Astrocyte (in vitro differentiated cells and primary cell): Measurements from ENCODE around the gene LIMK1. TPM values are rescaled to one million over a fixed set of nuclear protein-coding genes. Genes with fewer than 3 reads are reported as not detected.

Experiments
- DNase-seq: peaks from one replicate; pipeline ENCODE4 v3.0.0-alpha.2; 2010; ENCODE audit warnings: low read depth
- FAIRE-seq: peaks from 2 replicates; lab custom pipeline; 2011; peaks lifted over from hg19 to GRCh38; lab: Jason Lieb, UNC
- H2AFZ ChIP-seq: 2 replicates; pipeline ENCODE4 v1.6.0; 2012; ENCODE audit warnings: low read depth, low read length, inconsistent platforms
- H3K27ac ChIP-seq: 2 replicates; pipeline ENCODE4 v1.5.1; 2011; ENCODE audit warnings: low read depth, low read length, inconsistent platforms
- H3K27me3 ChIP-seq: 2 replicates; pipeline ENCODE4 v1.6.0; 2011; ENCODE audit warnings: low read length, inconsistent platforms; ENCODE audit not compliant: insufficient read depth
- H3K36me3 ChIP-seq: 2 replicates; pipeline ENCODE4 v1.5.1; 2011; ENCODE audit warnings: low read length, inconsistent platforms; ENCODE audit not compliant: insufficient read depth
- H3K4me1 ChIP-seq: 2 replicates; pipeline ENCODE4 v1.5.1; 2011; ENCODE audit warnings: low read length, inconsistent platforms; ENCODE audit not compliant: insufficient read depth
- H3K4me2 ChIP-seq: 2 replicates; pipeline ENCODE4 v1.6.0; 2012; ENCODE audit warnings: low read length, inconsistent platforms
- H3K4me3 ChIP-seq: 2 replicates; pipeline ENCODE4 v1.5.1; 2011; ENCODE audit warnings: low read depth, mild to moderate bottlenecking, low read length, inconsistent platforms; ENCODE audit not compliant: insufficient read depth
- H3K79me2 ChIP-seq: 2 replicates; pipeline ENCODE4 v1.6.0; 2012; ENCODE audit warnings: mild to moderate bottlenecking, low read length, inconsistent platforms; ENCODE audit not compliant: insufficient read depth
- H3K9ac ChIP-seq: 2 replicates; pipeline ENCODE4 v1.6.0; 2012; ENCODE audit warnings: mild to moderate bottlenecking, low read length, inconsistent platforms
- H3K9me3 ChIP-seq: 2 replicates; pipeline ENCODE4 v1.5.1; 2012; ENCODE audit warnings: low read depth, mild to moderate bottlenecking, low read length, inconsistent platforms; ENCODE audit not compliant: insufficient read depth
- H4K20me1 ChIP-seq: 2 replicates; pipeline ENCODE4 v1.6.0; 2012; ENCODE audit warnings: low read length, inconsistent platforms; ENCODE audit not compliant: insufficient read depth
- H3K27ac Mint-ChIP-seq: one replicate; pipeline ENCODE4 v1.8.0; 2021; ENCODE audit warnings: mild to moderate bottlenecking, mixed read lengths; ENCODE audit not compliant: unreplicated experiment
- H3K27me3 Mint-ChIP-seq: one replicate; pipeline ENCODE4 v1.8.0; 2021; ENCODE audit warnings: low read depth, mixed read lengths; ENCODE audit not compliant: unreplicated experiment
- H3K36me3 Mint-ChIP-seq: one replicate; pipeline ENCODE4 v1.8.0; 2021; ENCODE audit warnings: low read depth, mixed read lengths; ENCODE audit not compliant: unreplicated experiment
- H3K4me1 Mint-ChIP-seq: one replicate; pipeline ENCODE4 v1.8.0; 2021; ENCODE audit warnings: low read depth, mixed read lengths; ENCODE audit not compliant: unreplicated experiment
- H3K4me3 Mint-ChIP-seq: one replicate; pipeline ENCODE4 v1.8.0; 2021; ENCODE audit warnings: mild to moderate bottlenecking, moderate library complexity, mixed read lengths; ENCODE audit not compliant: unreplicated experiment
- H3K9me3 Mint-ChIP-seq: one replicate; pipeline ENCODE4 v1.8.0; 2021; ENCODE audit warnings: mild to moderate bottlenecking, mixed read lengths; ENCODE audit not compliant: unreplicated experiment
- CTCF ChIP-seq: IDR thresholded peaks from 2 replicates; pipeline ENCODE4 v1.5.1; 2011; ENCODE audit warnings: low read depth, mild to moderate bottlenecking, inconsistent platforms, low read length, moderate library complexity; ENCODE audit not compliant: insufficient read depth
- EZH2 ChIP-seq: IDR thresholded peaks from 2 replicates; pipeline ENCODE4 v1.6.1; 2012; ENCODE audit warnings: mild to moderate bottlenecking, low read length, inconsistent platforms; ENCODE audit not compliant: insufficient read depth
- total RNA-seq: library from RNA; stranded (reverse); gene quantifications from 2 replicates; pipeline ENCODE4 v1.2.1, GENCODE V29; 2021

The LIMK1 gene
- total RNA-seq, 1 donor from 2014 or later = 67.8 TPM

DNA sequence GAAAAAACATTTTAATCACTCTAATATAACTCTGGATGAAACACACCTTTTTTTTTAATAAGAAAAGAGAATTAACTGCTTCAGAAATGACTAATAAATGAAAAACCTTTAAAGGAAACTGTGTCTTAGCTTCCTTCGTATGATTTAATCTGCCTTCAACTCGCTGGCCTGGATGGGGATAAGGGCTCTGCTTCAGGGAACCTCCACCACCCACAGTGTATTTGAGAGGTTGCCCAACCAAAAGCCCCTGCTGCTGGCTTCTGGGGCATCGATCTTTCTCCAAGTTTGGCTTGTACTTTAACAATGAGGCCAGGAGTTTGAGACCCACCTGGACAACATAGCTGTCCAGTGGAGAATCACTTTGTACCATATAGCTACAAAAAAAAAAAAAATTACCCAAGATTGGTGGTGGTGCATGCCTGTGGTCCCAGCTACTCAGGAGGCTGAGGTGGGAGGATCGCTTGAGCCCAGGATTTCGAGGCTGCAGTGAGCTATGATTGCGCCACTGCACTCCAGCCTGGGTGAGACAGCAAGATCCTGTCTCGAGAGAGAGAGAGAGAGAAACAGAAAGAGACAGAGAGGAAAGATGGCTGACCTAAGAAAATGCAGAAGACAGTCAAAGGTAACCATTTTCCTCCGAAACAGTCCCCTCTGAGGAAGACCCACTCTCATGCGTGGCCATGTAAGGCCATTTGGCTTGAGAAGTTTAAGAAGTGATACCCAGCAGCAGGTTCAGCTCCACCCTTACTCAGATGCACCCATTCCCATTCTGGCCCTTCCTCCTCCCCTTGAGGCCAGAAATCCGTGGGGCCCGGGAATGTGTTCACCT, 13.6 kb upstream of the LIMK1 start:
- no peak overlapping the region for H3K4me2 ChIP-seq
- no peak overlapping the region for H3K27ac ChIP-seq
- Mint-ChIP-seq H3K27ac (no peak overlapping the region), H3K27me3 (no peaks in the 10 kb centered on the region), H3K4me1 (no peaks in the 10 kb centered on the region), H3K4me3 (no peak overlapping the region), H3K9me3 (no peaks in the 10 kb centered on the region), H3K36me3 (no peaks in the 10 kb centered on the region)
- H3K4me3 ChIP-seq = no peak overlapping the region
- no peaks in the 10 kb centered on the region for H4K20me1 ChIP-seq
- no peaks in the 10 kb centered on the region for H3K4me1 ChIP-seq
- no peak overlapping the region for H3K9ac ChIP-seq
- no peaks in the 10 kb centered on the region for H3K27me3 ChIP-seq
- H2AFZ ChIP-seq = no peak overlapping the region
- FAIRE-seq (no peak), DNase-seq (no peak)
- H3K79me2 ChIP-seq = no peaks in the 10 kb centered on the region
- TF ChIP-seq CTCF (no peak), EZH2 (no peak)
- no peaks in the 10 kb centered on the region for H3K36me3 ChIP-seq
- no peaks in the 10 kb centered on the region for H3K9me3 ChIP-seq

DNA sequence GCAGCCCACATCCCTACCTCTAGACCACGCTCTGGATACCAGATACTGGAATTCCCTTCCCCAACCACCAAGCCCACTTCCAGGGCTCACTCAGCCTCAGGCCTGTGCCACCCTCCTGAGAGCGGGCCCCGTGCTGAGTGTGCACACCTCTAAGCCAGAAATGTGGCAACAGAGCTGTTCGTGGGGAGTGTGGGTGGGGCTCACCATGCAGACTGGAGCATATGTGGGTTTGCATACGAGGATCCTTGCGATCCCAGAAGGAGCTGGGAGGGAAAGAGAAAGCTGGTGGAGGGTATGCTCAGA, 13.0 kb upstream of the LIMK1 start:
- Histone ChIP-seq H4K20me1 (no peaks in the 10 kb centered on the region), H2AFZ (no peak overlapping the region), H3K4me2 (no peak overlapping the region), H3K9ac (no peak overlapping the region), H3K36me3 (no peaks in the 10 kb centered on the region), H3K27ac (no peak overlapping the region), H3K27me3 (no peaks in the 10 kb centered on the region), H3K4me1 (no peaks in the 10 kb centered on the region), H3K9me3 (no peaks in the 10 kb centered on the region), H3K79me2 (no peaks in the 10 kb centered on the region), H3K4me3 (no peak overlapping the region)
- TF ChIP-seq EZH2 (no peak), CTCF (no peak)
- FAIRE-seq (no peak), DNase-seq (no peak)
- Mint-ChIP-seq H3K36me3 (no peaks in the 10 kb centered on the region), H3K9me3 (no peaks in the 10 kb centered on the region), H3K27ac (no peak overlapping the region), H3K4me3 (no peak overlapping the region), H3K27me3 (no peaks in the 10 kb centered on the region), H3K4me1 (no peaks in the 10 kb centered on the region)

DNA sequence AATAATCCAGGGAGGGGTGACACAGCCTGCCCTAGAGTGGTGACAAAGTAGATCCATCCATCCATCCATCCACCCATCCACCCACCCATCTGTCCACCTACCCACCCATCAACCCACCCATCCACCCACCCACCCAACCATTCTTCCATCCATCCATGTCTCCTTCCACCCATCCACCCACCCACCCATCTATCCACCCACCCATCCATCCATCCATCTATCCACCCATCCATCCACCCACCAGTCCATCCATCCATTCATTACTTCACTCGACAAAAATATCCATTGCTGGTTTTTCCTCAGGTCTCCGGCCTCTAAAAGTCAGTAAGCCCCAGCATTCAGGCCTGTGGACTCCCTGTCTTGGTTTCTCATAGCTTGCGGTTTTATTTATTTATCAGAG, 12.5 kb upstream of the LIMK1 start:
- FAIRE-seq (no peak), DNase-seq (no peak)
- TF ChIP-seq EZH2 = no peak
- no peak for TF ChIP-seq CTCF
- no peak overlapping the region for H3K27ac ChIP-seq
- no peaks in the 10 kb centered on the region for H3K4me1 Mint-ChIP-seq
- no peak overlapping the region for H3K4me2 ChIP-seq
- H3K36me3 Mint-ChIP-seq = no peaks in the 10 kb centered on the region
- no peaks in the 10 kb centered on the region for H3K9me3 ChIP-seq
- H3K4me1 ChIP-seq = no peaks in the 10 kb centered on the region
- no peaks in the 10 kb centered on the region for H3K79me2 ChIP-seq
- H4K20me1 ChIP-seq = no peaks in the 10 kb centered on the region
- H3K4me3 ChIP-seq = no peak overlapping the region
- H3K27me3 ChIP-seq = no peaks in the 10 kb centered on the region
- H3K9ac ChIP-seq = no peak overlapping the region
- H2AFZ ChIP-seq = no peak overlapping the region
- no peaks in the 10 kb centered on the region for H3K27me3 Mint-ChIP-seq
- no peak overlapping the region for H3K27ac Mint-ChIP-seq
- no peak overlapping the region for H3K4me3 Mint-ChIP-seq
- no peaks in the 10 kb centered on the region for H3K9me3 Mint-ChIP-seq
- no peaks in the 10 kb centered on the region for H3K36me3 ChIP-seq
